Activated B cell treated with CpG ODN at 0.5 μM for 24 hours (primary cell): Measurements from ENCODE around the gene TSTD2. TPM values are rescaled to one million over a fixed set of nuclear protein-coding genes. Genes with fewer than 3 reads are reported as not detected.

Source experiments
- ATAC-seq: fragments of 200-7000 bp; cut with Tn5 transposase; one replicate; pipeline ENCODE4 v1.10.0; 2021; ENCODE audit warnings: low read depth, mild to moderate bottlenecking, moderate library complexity
- CTCF ChIA-PET: fragments of 350-600 bp; sonication (Branson Sonifier 250); formaldehyde crosslinking; loops from one replicate; lab custom pipeline; 2021; ENCODE audit warnings: antibody characterized with exemption; lab: Charles Lee
- POLR2A ChIA-PET: fragments of 350-600 bp; sonication (Branson Sonifier 250); formaldehyde crosslinking; loops from one replicate; lab custom pipeline; 2021; ENCODE audit warnings: antibody characterized with exemption; lab: Charles Lee
- DNase-seq: peaks from one replicate; pipeline ENCODE4 v3.0.0; 2022
- H3K27ac Mint-ChIP-seq: one replicate; pipeline ENCODE4 v1.8.0; 2020; ENCODE audit warnings: mixed read lengths
- H3K27me3 Mint-ChIP-seq: one replicate; pipeline ENCODE4 v1.8.0; 2021; ENCODE audit warnings: mixed read lengths
- H3K36me3 Mint-ChIP-seq: one replicate; pipeline ENCODE4 v1.8.0; 2021; ENCODE audit warnings: low read depth, mixed read lengths
- H3K4me1 Mint-ChIP-seq: one replicate; pipeline ENCODE4 v1.8.0; 2021; ENCODE audit warnings: mixed read lengths
- H3K4me3 Mint-ChIP-seq: one replicate; pipeline ENCODE4 v1.8.0; 2020; ENCODE audit warnings: mild to moderate bottlenecking, mixed read lengths
- H3K9me3 Mint-ChIP-seq: one replicate; pipeline ENCODE4 v1.8.0; 2020; ENCODE audit warnings: mixed read lengths
- CTCF ChIP-seq: fragments of 200-600 bp; IDR thresholded peaks from one replicate; pipeline ENCODE4 v1.8.0; 2022; ENCODE audit warnings: antibody characterized with exemption, mild to moderate bottlenecking
- intact Hi-C: fragments of 100-400 bp; cut with micrococcal nuclease; formaldehyde crosslinking; loops from one replicate; pipeline ENCODE4 v1.15.1; 2024
- total RNA-seq: library from RNA; stranded (reverse); gene quantifications from 2 replicates; pipeline ENCODE4 v1.2.3, GENCODE V29; 2022

TSTD2 gene
- total RNA-seq, 1 donor from 2014 or later: 21.6 TPM

GRCh38 chr9:97559111-97559514 lies 74.1 kb downstream of the TSTD2 start:
- Mint-ChIP-seq H3K27ac (no peak overlapping the region), H3K4me1 (no peaks in the 10 kb centered on the region), H3K4me3 (no peak overlapping the region), H3K36me3 (no peaks in the 10 kb centered on the region), H3K9me3 (no peaks in the 10 kb centered on the region), H3K27me3 (peaks cover 22% of the 10 kb centered on the region)
- no peak for DNase-seq
- intact Hi-C loops: no loop called here
- TF ChIP-seq CTCF: no peak
- POLR2A ChIA-PET: no interaction called here
- CTCF ChIA-PET: no interaction called here
- ATAC-seq: no peak

GRCh38 chr9:97558701-97559101 lies 74.5 kb downstream of the TSTD2 start:
- no peaks in the 10 kb centered on the region for H3K36me3 Mint-ChIP-seq
- ChIA-PET POLR2A (no interaction called here), CTCF (no interaction called here)
- H3K27ac Mint-ChIP-seq: no peak overlapping the region
- no peak overlapping the region for H3K4me3 Mint-ChIP-seq
- DNase-seq (no peak), ATAC-seq (no peak)
- no peak for TF ChIP-seq CTCF
- intact Hi-C loops: no loop called here
- peaks cover 22% of the 10 kb centered on the region for H3K27me3 Mint-ChIP-seq
- no peaks in the 10 kb centered on the region for H3K4me1 Mint-ChIP-seq
- no peaks in the 10 kb centered on the region for H3K9me3 Mint-ChIP-seq

GRCh38 chr9:97557606-97558095 lies 75.5 kb downstream of the TSTD2 start:
- TF ChIP-seq CTCF: no peak

GRCh38 chr9:97556721-97557605 lies 76.2 kb downstream of the TSTD2 start:
- DNase-seq: no peak
- CTCF ChIA-PET: no interaction called here
- no peaks in the 10 kb centered on the region for H3K9me3 Mint-ChIP-seq
- POLR2A ChIA-PET: no interaction called here
- intact Hi-C loops: no loop called here
- H3K27me3 Mint-ChIP-seq: peaks cover 23% of the 10 kb centered on the region
- ATAC-seq: no peak
- no peak for TF ChIP-seq CTCF
- H3K36me3 Mint-ChIP-seq: no peaks in the 10 kb centered on the region
- H3K4me3 Mint-ChIP-seq: no peak overlapping the region
- no peak overlapping the region for H3K27ac Mint-ChIP-seq
- H3K4me1 Mint-ChIP-seq: no peaks in the 10 kb centered on the region

More at GRCh38 chr9:97557606-97558095, 75.5 kb downstream of the TSTD2 start:
- H3K4me3 Mint-ChIP-seq: no peak overlapping the region
- POLR2A ChIA-PET: no interaction called here
- H3K27ac Mint-ChIP-seq: no peak overlapping the region
- peaks cover 22% of the 10 kb centered on the region for H3K27me3 Mint-ChIP-seq
- no peaks in the 10 kb centered on the region for H3K9me3 Mint-ChIP-seq
- intact Hi-C loops: no loop called here
- CTCF ChIA-PET: no interaction called here
- ATAC-seq (no peak), DNase-seq (no peak)
- H3K4me1 Mint-ChIP-seq: no peaks in the 10 kb centered on the region
- H3K36me3 Mint-ChIP-seq: no peaks in the 10 kb centered on the region

- H3K27me3 Mint-ChIP-seq: peaks cover 24% of the 10 kb centered on the region
- ChIA-PET CTCF (no interaction called here), POLR2A (no interaction called here)
- no peak for ATAC-seq
- no peaks in the 10 kb centered on the region for H3K36me3 Mint-ChIP-seq
- H3K4me3 Mint-ChIP-seq: no peak overlapping the region
- no peaks in the 10 kb centered on the region for H3K4me1 Mint-ChIP-seq
- H3K27ac Mint-ChIP-seq: no peak overlapping the region
- intact Hi-C loops: no loop called here
- no peak for TF ChIP-seq CTCF
- no peak for DNase-seq
- no peaks in the 10 kb centered on the region for H3K9me3 Mint-ChIP-seq
Measured at GRCh38 chr9:97556036-97556720, 77.0 kb downstream of the TSTD2 start.
